Measurements from ENCODE around the gene FCRL1. TPM values are rescaled to one million over a fixed set of nuclear protein-coding genes. Genes with fewer than 3 reads are reported as not detected.

FCRL1 gene
- total and polyA plus RNA-seq, 2 of the 13 experiments (the other 11 are each of a cell fraction or from before 2014, with no cell fraction given), result not detected

DNA sequence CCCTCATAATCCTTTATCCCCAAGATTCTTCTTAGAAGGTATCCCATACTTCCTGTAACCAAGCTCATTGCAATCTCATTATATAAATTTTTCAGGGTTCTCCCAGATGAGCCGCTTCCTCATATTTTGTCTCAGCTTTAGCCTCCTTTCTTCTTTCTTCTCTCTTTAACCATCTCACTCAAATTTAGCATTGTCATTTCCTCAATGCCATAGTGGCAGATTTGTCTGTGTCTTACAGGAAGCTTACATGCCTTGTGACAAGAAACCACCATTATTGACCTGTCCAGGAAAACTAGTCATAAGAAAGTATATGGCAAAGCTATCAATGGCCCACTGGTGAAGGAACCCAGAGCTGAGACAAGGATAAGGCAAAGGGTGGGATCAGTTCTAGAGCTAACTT is 37.0 kb downstream of the FCRL1 start:
- intact Hi-C loops (cut with micrococcal nuclease; ENCODE audit: unreplicated experiment), result no loop called here
- no peaks in the 10 kb centered on the region for H3K27me3 ChIP-seq (ENCODE audit: control insufficient read depth in 1 of 2, insufficient read depth in 2 of 2, low read length in 2 of 2)
- no peaks in the 10 kb centered on the region for H3K79me2 ChIP-seq (ENCODE audit: insufficient read depth, low read length)
- BruUV-seq (replicated peaks), result no TSS peak
- no peak for FAIRE-seq
- no peak overlapping the region for H3K27ac ChIP-seq (ENCODE audit: extremely low read length, insufficient read depth, low read length)
- H4K20me1 ChIP-seq (ENCODE audit: insufficient read depth, low read length), result no peaks in the 10 kb centered on the region
- CTCF ChIA-PET (ENCODE audit: low intra/inter-chr PET ratio, low total read pairs), result no interaction called here
- no peak for TF ChIP-seq ZNF605 (CRISPR knock-in tag; IDR thresholded peaks at IDR 0.05)
- no peak for TF ChIP-seq REPIN1 (CRISPR knock-in tag; IDR thresholded peaks at IDR 0.05; ENCODE audit: borderline replicate concordance, low read depth)
- no peak for TF ChIP-seq ZNF546 (CRISPR knock-in tag; conservative IDR thresholded peaks at IDR 0.05)
- no peak for TF ChIP-seq PITX1 (CRISPR knock-in tag; IDR thresholded peaks at IDR 0.05)
- no peak for TF ChIP-seq CBX2 (IDR thresholded peaks at IDR 0.05; ENCODE audit: low read depth, low read length)
- no peak for TF ChIP-seq CBX2 (CRISPR knock-in tag; IDR thresholded peaks at IDR 0.05; ENCODE audit: low read depth)
- no peak for TF ChIP-seq ZNF883 (CRISPR knock-in tag; IDR thresholded peaks at IDR 0.05; ENCODE audit: not compliant biosample characterization)
- TF ChIP-seq, protein P1, sequence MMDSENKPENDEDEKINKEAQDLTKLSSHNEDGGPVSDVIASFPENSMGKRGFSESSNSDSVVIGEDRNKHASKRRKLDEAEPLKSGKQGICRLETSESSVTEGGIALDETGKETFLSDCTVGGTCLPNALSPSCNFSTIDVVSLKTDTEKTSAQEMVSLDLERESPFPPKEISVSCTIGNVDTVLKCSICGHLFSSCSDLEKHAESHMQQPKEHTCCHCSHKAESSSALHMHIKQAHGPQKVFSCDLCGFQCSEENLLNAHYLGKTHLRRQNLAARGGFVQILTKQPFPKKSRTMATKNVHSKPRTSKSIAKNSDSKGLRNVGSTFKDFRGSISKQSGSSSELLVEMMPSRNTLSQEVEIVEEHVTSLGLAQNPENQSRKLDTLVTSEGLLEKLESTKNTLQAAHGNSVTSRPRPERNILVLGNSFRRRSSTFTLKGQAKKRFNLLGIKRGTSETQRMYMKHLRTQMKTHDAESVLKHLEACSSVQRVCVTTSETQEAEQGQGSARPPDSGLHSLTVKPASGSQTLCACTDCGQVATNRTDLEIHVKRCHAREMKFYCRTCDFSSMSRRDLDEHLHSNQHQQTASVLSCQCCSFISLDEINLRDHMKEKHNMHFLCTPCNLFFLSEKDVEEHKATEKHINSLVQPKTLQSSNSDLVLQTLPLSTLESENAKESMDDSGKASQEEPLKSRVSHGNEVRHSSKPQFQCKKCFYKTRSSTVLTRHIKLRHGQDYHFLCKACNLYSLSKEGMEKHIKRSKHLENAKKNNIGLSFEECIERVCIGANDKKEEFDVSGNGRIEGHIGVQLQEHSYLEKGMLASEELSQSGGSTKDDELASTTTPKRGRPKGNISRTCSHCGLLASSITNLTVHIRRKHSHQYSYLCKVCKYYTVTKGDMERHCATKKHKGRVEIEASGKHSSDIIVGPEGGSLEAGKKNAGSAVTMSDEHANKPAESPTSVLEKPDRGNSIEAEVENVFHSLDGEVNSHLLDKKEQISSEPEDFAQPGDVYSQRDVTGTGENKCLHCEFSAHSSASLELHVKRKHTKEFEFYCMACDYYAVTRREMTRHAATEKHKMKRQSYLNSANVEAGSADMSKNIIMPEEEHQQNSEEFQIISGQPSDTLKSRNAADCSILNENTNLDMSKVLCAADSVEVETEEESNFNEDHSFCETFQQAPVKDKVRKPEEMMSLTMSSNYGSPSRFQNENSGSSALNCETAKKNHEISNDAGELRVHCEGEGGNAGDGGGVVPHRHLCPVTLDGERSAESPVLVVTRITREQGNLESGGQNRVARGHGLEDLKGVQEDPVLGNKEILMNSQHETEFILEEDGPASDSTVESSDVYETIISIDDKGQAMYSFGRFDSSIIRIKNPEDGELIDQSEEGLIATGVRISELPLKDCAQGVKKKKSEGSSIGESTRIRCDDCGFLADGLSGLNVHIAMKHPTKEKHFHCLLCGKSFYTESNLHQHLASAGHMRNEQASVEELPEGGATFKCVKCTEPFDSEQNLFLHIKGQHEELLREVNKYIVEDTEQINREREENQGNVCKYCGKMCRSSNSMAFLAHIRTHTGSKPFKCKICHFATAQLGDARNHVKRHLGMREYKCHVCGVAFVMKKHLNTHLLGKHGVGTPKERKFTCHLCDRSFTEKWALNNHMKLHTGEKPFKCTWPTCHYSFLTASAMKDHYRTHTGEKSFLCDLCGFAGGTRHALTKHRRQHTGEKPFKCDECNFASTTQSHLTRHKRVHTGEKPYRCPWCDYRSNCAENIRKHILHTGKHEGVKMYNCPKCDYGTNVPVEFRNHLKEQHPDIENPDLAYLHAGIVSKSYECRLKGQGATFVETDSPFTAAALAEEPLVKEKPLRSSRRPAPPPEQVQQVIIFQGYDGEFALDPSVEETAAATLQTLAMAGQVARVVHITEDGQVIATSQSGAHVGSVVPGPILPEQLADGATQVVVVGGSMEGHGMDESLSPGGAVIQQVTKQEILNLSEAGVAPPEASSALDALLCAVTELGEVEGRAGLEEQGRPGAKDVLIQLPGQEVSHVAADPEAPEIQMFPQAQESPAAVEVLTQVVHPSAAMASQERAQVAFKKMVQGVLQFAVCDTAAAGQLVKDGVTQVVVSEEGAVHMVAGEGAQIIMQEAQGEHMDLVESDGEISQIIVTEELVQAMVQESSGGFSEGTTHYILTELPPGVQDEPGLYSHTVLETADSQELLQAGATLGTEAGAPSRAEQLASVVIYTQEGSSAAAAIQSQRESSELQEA (CRISPR knock-in tag; IDR thresholded peaks at IDR 0.05; ENCODE audit: not compliant biosample characterization), result no peak
- H3K4me3 ChIP-seq (replicated peaks in 1 of 3; ENCODE audit: insufficient read depth in 1 of 3, low read depth in 2 of 3, low read length in 3 of 3), result no peak overlapping the region
- H3K4me1 ChIP-seq (ENCODE audit: insufficient read depth, low read length), result no peaks in the 10 kb centered on the region
- no peak overlapping the region for H3K9ac ChIP-seq (ENCODE audit: insufficient read depth, low read depth, low read length)
- no peaks in the 10 kb centered on the region for H3K36me3 ChIP-seq (replicated peaks in 1 of 2; ENCODE audit: control insufficient read depth in 1 of 2, insufficient read depth in 2 of 2, low read length in 2 of 2)
- no peak overlapping the region for H3K4me2 ChIP-seq (ENCODE audit: low read depth, low read length)
- DNase-seq (ENCODE audit: low spot score), result no peak
- no peaks in the 10 kb centered on the region; the same call in 1 of the 2 replicates for H3K9me3 ChIP-seq (ENCODE audit: low read length)
- in situ Hi-C loops (cut with HindIII; ENCODE audit: extremely low pct_ligation_motif_present, low pct_unique_long_range_greater_than_20kb), result no loop called here
- 3% methylated on average over 1 of the region's 1 CpG for WGBS (ENCODE audit: low lambda C conversion rate)
- no peak overlapping the region for H2AFZ ChIP-seq (ENCODE audit: low read length)
- ATAC-seq, result no peak
- POLR2A ChIA-PET, result no interaction called here

Measured in HepG2 (cell line).